Left forelimb (tissue), 1 donor: ENCODE results near the gene RCAN2.

ENCODE experiments used
- DNase-seq: peaks from one replicate; pipeline ENCODE4 v3.0.0-alpha.2; 2018; ENCODE audit warnings: low spot score

RCAN2 gene

DNA sequence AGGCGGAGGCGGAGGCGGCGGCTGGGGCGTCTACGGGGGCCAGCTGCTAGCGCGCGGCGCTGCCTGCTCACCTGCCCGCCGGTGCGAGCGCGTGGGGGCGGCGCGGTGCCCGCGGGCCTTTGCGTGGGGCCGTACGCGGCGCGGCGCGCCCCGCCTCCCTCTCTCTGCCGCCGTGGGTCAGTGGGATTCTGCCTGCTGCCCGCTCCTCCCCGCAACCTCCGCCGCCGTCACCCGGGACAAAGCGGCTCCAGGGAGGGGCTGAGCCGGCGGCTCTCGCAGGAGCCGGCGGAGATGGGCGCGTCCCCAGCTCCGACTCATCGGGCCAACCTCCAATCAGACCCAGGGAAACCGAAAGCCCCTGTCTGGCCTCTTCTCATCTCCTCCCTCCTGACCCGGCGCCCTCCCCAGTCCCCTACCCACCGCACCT lies at the start of gene RCAN2:
RCAN2 (minus strand) TSS at position 249 of the 427 bp plus-strand sequence.
- peak; percentile 68 for DNase-seq

DNA sequence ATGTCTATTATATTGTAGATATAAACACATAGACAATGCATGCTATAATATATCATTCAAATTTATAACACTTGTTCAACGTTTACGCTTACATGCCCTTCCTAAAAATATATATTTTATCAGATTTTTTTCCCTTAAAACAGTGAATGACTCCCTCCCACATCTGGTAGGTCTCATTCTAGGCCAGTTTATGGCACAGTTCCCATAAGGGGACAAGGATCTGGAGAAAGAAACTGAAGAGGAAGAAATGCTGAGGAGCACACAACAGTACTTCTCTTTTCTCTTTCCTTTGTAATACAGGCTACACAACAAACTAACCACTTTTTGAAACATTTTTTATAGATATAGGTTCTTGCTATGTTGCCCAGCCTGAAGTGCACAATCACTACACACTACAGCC lies 48.6 kb upstream of the RCAN2 start:
- DNase-seq = no peak

DNA sequence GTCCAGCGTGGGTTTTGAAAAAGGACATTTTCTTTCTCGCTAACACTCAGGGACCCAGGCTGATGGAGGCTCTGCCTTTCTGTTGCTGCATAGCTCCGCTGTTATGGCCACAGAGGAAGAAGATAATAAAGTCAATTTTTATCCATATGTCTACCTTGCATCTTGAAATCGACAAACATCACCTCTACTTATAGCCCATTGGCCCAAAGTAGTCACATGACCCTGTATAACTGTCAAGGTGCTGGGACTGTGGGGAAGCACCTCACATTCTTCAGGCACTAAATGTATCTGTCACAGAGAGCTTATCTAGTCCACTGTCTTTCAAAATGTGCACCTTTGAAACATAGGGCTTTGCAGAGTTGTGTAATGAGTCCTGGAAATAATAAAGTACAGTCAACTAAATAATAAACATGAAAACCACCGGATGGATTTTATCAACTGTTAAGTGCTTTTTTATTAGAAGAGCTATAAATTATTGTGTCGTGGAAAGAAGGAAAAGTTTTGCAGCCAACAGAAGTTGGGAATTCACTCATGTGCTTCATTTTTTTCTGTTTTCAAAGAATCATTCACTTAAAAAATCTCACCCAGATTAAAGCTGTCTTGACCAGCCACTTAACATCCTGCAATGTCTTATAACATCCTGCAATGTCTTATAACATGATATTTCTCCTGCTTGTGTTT lies 47.7 kb upstream of the RCAN2 start:
- no peak for DNase-seq

DNA sequence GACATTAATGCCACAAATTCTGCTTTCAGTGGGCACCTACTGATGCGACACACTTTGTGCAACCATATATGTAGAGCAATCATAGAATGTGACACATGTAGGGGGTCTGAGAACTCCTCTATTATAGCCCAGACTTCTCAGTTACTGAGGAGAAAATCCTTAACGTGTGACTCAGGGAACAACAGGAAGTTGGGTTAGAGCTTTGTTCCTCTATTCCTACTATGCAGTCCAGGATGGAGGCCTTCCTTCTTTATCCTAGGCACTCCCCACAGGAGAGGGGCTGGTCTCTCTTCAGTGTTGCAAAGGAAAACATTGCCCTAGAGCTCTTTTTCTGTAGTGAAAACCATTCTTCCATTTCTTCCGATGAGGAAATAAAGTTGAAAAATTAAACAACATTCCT lies 39.6 kb upstream of the RCAN2 start:
- no peak for DNase-seq

DNA sequence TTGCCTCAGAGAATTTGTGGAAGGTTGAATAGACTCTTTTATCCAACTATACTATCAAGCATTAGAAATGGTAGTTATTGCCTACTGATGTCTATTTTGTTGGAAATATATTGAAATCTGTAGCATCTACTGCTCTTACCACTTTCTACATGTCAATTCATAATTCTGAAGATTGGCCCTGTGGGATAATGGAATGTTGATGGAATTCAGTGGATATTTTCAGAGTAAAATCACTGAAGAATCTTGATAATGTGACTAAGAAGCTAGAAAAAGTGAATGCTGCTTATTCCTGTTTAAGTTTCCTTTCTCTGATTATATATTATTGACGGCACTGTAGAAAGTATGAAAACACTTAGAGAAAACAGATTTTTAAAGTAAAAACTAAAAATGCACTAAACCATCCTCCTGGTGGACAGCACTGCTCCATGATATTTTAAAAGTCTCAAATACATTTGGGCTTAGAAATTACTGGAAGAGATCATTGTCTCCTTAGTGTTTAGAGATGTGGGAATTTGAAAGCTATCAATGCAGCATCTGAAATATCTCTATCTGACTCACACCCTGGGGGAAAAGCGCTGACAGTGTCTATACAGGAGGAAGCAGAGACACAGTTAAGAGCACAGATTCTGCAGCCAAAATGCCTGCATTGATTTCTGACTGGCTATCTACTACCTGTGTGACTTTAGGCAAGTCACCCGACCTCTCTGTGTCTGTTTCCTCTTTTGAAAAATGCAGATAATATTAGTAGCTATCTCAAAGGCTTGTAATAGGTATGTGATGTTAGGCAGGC lies 37.9 kb upstream of the RCAN2 start:
- DNase-seq = no peak

DNA sequence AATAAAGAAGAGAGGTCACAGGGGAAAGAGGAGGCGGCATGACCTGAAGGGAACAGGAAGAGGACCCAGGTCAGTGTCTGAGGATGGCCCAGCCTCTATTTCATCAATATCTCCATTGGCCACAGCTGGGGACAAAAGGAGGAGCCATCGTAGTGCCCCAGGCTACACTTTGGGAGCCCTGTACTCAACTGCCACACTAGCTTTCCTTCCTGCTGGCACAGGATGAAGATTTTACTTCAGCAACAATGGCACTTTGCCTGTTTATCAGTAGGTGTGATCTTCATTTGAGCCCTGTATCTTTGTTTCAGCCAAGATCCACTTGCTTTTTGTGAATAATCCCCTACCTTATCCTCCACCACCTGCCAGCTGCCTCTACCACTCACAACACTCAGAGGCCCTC lies 35.4 kb upstream of the RCAN2 start:
- no peak for DNase-seq

DNA sequence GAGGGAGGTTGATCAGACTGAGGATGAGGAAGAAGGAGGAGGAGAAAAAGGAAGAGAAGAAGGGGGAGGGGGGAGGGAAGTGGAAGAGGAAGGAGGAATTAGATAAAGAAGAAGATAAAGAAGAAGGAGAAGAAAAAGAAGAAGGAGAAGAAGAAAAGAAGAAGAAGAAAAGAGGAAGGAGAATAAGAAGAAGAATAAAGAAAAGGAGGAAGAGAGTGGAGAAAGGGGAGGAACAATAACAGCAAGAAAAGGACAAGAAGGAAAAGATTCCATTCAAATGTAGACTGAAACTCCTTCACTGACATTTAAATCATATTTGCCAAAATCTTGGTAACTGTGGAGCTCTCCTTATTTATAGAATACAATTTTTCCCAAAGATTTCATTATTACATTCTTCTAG lies 34.3 kb upstream of the RCAN2 start:
- DNase-seq = no peak

DNA sequence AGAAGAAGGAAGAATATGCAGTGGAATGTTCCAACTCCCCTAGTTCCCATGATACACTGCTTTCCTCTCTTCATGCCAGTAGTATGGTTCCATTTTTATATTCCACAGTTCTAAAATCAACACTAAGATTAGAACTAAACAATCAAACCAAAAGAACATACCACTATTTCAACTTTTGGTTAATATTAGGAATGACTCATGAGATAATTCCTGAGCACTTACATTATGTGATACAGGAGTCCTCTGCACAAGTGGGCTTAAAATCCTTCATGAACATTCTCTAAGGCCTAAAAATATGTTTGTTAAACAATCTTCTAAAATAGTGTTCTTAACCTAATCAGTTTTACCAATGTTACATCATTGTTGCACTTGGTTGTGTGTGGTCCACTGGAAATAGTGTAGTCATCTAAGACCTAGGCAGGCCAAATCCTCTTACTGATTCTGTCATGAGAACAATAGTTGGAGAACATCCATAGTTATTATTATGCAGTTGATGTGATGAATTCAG lies 30.3 kb upstream of the RCAN2 start:
- no peak for DNase-seq

DNA sequence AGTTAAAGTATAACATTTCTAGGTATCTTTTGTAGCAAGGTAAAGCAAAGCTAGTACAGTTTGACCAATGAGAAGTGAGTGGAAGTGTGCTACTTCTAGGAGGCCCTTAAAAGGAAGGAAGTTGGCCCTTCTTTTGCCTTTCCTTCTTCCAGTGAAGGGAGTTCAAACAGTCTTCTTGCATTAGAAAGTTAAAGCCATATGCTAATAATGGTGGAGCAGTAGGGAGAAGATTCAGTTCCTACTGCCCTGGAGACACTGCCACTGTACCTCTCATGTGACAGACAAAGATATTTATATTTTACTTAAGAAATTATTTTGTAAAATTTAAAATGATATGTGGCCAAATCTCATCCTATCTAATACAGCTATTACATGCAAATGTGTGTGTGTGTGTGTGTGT lies 26.0 kb upstream of the RCAN2 start:
- no peak for DNase-seq

DNA sequence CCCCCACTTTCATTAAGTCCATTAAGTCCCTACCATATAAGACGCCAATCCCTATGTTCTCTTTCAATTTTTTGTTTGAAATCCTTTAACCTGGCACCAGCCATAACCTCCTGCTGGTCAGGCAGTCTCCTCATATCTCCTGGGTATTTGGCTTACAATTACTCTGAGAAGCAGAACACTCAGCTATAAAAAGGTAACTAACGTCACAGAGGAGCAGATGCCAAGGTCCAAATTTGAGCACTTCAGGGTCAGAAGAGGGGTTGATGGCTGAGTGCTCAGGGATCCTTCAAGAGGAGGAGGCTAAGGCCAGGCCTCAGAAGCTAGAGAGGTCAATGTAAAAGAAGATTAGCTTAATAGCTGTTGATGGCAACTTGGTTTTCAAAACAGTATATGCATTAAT lies 22.3 kb upstream of the RCAN2 start:
- DNase-seq = no peak

DNA sequence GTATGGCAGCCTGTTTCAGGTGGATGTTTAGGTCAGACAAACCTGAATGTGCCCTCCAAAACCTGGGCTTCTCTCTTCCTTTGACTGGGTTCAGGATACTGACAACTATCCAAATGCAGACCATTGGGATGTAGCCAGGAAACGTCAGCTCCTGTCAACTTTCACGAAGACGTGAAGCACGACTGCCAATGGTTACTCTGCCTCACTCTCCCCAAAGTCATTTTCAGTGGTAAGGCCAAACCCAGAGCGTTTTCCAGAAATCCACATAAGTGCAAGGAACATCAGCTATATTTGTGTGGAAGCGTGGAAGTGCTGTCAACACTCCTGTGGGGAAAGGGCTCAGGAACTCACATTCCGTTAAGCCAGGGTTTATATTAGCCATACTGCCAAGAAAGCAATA lies 20.1 kb upstream of the RCAN2 start:
- no peak for DNase-seq

DNA sequence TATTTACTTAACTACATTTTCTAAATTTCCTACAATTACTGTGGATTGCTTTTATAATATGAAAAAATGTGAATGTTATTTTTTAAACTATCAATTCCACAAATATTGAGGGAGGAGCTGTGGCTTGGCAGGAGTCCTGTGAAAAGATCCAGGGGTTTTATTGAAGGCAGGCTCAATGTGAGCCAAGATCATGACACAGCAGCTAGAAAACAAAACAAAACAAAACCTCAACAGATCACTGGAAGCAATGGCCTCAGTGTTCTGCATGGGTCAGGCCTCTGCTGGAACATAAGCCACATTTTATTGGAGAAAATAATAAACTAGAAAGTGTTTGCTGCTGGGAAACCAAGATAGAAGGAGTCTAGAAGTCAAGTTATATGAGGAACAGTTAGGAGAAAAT lies 19.4 kb upstream of the RCAN2 start:
- DNase-seq = no peak

DNA sequence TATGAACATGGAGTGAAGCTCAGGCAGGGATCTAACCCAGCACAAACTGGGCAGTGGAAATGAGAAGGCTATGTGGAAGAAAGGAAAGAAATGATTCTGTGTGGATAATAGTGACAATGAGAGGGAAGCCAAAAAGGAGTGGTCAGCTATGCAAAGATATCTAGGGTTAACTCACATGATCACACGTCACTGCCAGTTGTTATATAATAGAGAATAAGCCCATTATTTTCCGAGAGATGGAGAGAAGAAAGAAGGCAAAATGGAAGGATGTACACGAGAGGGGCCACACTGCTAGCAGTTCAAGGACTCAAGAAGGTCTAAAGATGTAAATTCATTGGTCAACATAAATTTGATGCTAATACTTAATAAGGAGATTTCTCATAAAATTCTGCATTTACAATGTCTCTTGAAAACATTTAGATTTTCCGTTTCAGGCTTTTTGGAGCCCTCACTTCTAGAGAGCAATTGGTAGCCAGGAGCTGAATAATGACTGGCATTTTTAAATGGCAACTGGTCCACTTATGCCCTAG lies 18.8 kb upstream of the RCAN2 start:
- no peak for DNase-seq

DNA sequence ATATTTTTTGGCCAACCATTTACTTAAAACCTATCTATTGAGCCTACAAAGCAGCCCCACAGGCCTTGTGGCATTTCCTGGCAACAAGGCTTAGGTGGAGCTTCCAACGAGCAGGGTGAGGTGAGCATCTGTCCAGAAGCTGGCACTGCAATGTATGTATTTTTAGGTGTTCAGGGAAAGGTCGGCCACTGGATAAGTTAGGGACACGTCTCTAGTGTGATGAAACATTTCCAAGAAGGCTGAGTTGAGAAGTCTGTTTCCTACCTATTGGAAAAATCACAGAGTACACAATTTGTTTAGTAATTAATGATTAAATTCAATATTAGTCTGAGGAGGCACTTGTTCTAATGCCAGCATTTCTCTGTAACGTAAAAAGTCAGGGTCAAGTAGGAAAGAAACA lies 17.8 kb upstream of the RCAN2 start:
- DNase-seq = no peak

DNA sequence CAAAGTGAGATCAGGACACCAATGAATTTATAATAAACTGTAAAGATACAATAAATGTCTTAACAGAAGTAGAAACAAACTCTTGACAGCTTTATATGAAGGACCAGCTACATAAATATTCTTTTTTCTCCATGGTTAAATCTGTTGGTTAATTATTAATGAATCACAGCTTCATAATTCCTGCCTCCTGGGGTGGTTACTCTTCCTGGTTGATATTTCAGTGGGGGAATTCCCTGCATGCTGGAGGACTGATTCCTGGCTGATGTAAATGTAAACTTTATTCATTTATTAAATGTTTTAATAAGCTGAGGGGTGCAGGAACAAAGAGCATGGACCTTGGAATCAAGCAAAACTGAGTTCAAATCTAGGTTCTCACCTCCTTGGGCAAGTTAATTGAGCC lies 16.2 kb upstream of the RCAN2 start:
- no peak for DNase-seq

DNA sequence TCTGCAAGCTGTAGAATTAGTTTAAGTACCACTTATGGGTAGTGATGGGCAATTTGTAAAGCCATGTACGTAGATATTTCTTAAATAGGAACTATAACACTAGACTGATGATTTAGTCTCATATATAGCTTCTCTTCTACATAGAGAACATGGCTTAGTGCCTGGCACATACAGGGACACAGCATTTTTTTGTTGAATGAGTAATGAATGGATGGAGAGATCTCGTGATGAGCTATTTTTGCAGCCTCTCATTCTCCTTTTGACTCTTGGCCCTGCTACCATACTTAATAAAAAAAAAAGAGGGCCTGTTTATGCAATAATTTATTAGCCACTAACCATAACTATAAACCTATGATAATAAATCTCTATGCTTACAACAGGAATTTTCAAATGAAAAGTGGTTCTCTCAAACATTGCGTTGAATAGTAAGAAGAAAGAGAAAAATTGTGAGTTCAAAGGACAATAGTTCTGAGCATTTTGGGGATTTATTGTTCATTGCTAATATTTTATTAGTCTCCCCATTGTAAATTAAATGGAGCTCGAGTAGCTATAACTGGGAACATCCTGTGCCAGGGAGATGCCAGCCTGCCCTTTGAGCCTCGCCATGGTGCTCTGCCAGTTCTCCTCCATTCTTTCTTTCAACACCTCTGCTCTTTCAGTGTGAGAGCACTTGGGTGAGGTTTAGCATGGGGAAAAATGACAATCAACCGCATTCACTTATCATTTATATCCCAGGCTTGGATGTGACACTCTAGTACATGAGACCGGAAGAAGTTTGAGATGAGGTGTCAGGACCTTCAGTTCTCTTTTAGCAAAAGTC lies 14.7 kb upstream of the RCAN2 start:
- no peak for DNase-seq

DNA sequence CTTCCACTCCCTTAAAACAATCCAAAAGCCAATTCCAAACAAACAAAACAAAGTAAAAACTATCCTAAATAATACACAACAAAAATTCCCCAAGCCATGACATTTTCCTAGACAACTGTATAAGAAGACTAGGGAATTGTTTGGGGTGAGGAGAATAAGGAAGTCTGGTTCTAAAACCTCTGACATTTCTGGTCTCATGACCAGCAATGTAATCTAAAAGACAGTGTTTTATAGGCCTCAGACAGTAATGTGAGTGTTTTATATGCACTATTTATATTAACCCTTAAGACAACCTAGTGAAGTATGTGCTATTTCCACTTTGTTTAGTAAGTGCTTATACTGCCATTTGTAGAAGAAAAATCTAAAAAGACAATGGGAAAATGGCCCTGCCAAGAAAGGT lies 13.0 kb upstream of the RCAN2 start:
- no peak for DNase-seq

DNA sequence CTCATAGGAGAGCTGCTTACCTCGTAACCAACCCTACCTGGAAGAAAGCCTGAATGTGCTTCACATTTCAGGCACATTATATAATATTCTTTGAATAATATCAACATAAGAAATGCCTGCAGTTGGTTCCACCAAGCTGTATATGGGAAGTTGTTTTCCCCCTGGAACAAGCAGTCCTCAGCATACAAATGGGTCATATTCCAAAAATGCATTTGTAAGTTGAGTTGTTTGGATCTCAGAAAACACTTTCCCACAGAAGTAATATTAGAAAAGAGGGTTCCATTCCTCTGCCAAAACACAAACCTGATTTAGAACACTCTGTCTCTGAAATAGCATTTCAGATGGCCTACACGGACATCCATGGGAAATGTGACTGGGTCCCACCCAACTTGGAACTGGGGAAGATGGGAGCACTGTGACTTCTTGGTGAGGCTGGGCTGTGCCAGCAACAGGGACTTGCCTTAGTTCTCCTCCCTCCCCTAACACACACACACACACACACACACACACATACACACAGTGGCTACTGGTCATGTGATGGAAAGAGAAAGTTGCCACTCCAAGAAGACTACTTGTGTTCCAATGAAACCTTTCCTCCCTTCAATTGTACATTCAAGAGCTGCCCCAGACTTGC lies 11.4 kb upstream of the RCAN2 start:
- DNase-seq = no peak

DNA sequence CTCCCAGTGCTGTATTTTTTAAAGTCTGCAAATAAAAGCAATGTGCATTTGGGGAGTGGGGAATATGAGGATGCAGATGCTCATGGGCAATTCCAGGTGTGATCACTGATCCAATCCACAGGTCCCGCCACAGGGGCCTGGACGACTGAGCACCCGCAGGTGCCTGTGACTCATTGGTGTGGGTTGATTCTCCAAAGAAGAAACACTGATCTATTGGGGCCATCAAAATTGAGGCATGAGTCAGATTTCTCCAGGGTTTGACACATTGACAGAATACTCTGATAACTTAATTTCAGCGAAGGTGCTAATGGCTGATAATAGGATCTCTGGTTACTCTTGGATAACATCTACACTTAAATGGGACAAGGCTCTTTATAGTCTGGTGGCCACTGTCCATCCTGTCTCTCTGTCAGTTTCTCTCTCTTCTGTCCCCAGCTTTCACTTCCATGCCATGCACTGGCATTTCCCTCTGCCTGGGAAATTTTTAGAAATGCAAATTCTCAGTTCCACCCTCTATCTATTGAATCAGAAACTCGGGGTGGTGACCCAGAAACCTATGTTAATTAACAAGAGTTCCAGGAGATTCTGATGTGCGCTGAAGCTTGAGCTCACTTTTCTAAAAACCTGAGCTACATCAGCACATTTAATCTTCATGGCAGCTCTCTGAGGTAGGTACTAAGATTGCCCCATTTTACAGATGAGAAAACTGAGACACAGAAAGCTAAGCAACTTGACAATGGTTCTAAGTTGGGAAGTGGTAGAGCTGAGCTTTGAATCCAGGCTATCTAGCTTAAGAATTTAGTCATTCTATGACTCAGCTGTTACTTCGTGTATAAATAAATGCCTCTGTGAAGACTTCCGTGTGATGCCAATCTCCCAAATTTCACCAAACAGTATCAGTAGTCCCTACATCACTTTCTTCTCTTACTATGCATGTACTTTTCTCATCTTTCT lies 10.2 kb upstream of the RCAN2 start:
- no peak for DNase-seq

DNA sequence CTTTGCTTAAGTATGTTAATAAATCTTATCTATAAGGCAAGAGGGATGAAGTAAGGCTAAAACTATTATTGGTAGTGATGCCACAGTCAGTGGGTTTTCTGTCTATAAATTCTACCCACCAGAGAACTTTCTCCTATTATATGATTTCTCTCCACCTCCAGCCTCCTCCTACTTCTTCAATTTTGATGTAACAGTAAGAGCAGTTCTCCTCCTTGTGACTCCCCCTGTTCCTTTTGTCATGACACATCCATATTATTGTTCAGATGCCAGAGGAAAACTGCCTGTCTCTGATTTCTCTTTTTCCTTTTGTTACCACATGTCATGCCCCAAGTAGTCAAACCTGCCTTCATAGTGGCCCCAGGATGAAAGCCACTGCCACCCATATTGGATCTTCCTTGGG lies 9.1 kb upstream of the RCAN2 start:
- DNase-seq = no peak
